Fibroblast of skin of left biceps (primary cell): ENCODE results near the gene DDN.

Experiments used
- DNase-seq, 2 experiments: peaks; one replicate each; pipeline ENCODE4 v3.0.0-alpha.2; 2013; ENCODE audit warnings: low read depth in 2 of 2

Gene DDN

GRCh38 chr12:49013428-49013827, 14.3 kb upstream of the DDN start:
- no peak for DNase-seq

- DNase-seq, result no peak
Measured at GRCh38 chr12:49012739-49013138, 13.6 kb upstream of the DDN start.

GRCh38 chr12:49010092-49010668, 11.0 kb upstream of the DDN start:
- DNase-seq, result no peak

- no peak for DNase-seq
Measured at GRCh38 chr12:49008943-49009342, 9.8 kb upstream of the DDN start.

- no peak for DNase-seq
Measured at GRCh38 chr12:49000346-49000745, 1.2 kb upstream of the DDN start.

- no peak for DNase-seq
Measured at GRCh38 chr12:48998497-48999353, 450 bp downstream of the DDN start.

GRCh38 chr12:48997719-48998496, 1.3 kb downstream of the DDN start:
- no peak for DNase-seq

- no peak for DNase-seq
Measured at GRCh38 chr12:48996794-48997718, 2.1 kb downstream of the DDN start.

- peak; percentile 44 to 45 for DNase-seq
Measured at GRCh38 chr12:48995086-48995879, 3.9 kb downstream of the DDN start.

- DNase-seq, result no peak
Measured at GRCh38 chr12:48994224-48995085, 4.7 kb downstream of the DDN start.

GRCh38 chr12:48993787-48994186, 5.4 kb downstream of the DDN start:
- no peak for DNase-seq

GRCh38 chr12:48991247-48992050, 7.7 kb downstream of the DDN start:
- DNase-seq, result no peak

GRCh38 chr12:48990552-48990951, 8.6 kb downstream of the DDN start:
- DNase-seq, result no peak

- no peak for DNase-seq
Measured at GRCh38 chr12:48988030-48988649, 11.0 kb downstream of the DDN start.

GRCh38 chr12:48986720-48987291, 12.4 kb downstream of the DDN start:
- DNase-seq, result no peak

- DNase-seq, result no peak
Measured at GRCh38 chr12:48985901-48986300, 13.3 kb downstream of the DDN start.

- no peak for DNase-seq
Measured at GRCh38 chr12:48985475-48985897, 13.7 kb downstream of the DDN start.
